HepG2 (cell line): ENCODE measurements around the gene PET100. TPM values are rescaled to one million over a fixed set of nuclear protein-coding genes. Genes with fewer than 3 reads are reported as not detected.
A peak's percentile ranks its signal among the peaks of the same experiment; 100 is the strongest.

Source experiments
- AHDC1 ChIP-seq: sonication (generic); formaldehyde crosslinking; IDR thresholded peaks from 2 replicates; pipeline ENCODE4 v1.5.1; 2020; ENCODE audit warnings: mild to moderate bottlenecking, missing genetic modification reagents, borderline replicate concordance
- ARID2 ChIP-seq: sonication (generic); formaldehyde crosslinking; IDR thresholded peaks from 2 replicates; pipeline ENCODE4 v1.8.1; 2022; ENCODE audit warnings: mild to moderate bottlenecking, missing genetic modification reagents, borderline replicate concordance
- GLMP ChIP-seq: sonication (generic); formaldehyde crosslinking; IDR thresholded peaks from 2 replicates; pipeline ENCODE4 v1.9.0; 2021; ENCODE audit warnings: missing genetic modification reagents, mild to moderate bottlenecking, borderline replicate concordance
- HHEX ChIP-seq: IDR thresholded peaks from 2 replicates; pipeline ENCODE4 v1.6.1; 2016; ENCODE audit warnings: control low read depth
- HNF4G ChIP-seq, 2 experiments: sonication (generic) in 1 of 2; formaldehyde crosslinking in 1 of 2; IDR thresholded peaks; 2 replicates each; pipeline versions ENCODE4 v1.4.0 to v1.6.1; 2011 to 2020; ENCODE audit warnings: borderline replicate concordance in 2 of 2, low read depth in 2 of 2, mild to moderate bottlenecking in 2 of 2, low read length in 1 of 2, missing genetic modification reagents in 1 of 2, moderate library complexity in 1 of 2
- KLF11 ChIP-seq: IDR thresholded peaks from 2 replicates; pipeline ENCODE4 v1.6.1; 2016; ENCODE audit warnings: missing compliant biosample characterization
- KLF12 ChIP-seq: sonication (generic); formaldehyde crosslinking; IDR thresholded peaks from 2 replicates; pipeline ENCODE4 v1.4.0; 2020; ENCODE audit warnings: missing genetic modification reagents, borderline replicate concordance
- NCOA2 ChIP-seq: sonication (generic); formaldehyde crosslinking; IDR thresholded peaks from 2 replicates; pipeline ENCODE4 v1.8.0; 2022; ENCODE audit warnings: inconsistent platforms
- PBX2 ChIP-seq: IDR thresholded peaks from 2 replicates; pipeline ENCODE4 v1.6.1; 2016; ENCODE audit warnings: control low read depth
- PCBP1 ChIP-seq: fragments of 200-400 bp; formaldehyde crosslinking; IDR thresholded peaks from 2 replicates; pipeline ENCODE4 v1.6.1; 2017; ENCODE audit warnings: mild to moderate bottlenecking, low read depth, low read length, borderline replicate concordance
- RARA ChIP-seq: IDR thresholded peaks from 2 replicates; pipeline ENCODE4 v1.6.1; 2016; ENCODE audit warnings: missing genetic modification reagents, missing compliant biosample characterization
- SNAPC5 ChIP-seq: sonication (generic); formaldehyde crosslinking; IDR thresholded peaks from 2 replicates; pipeline ENCODE4 v1.8.1; 2023; ENCODE audit warnings: mild to moderate bottlenecking, missing genetic modification reagents, borderline replicate concordance
- TGIF2 ChIP-seq: IDR thresholded peaks from 2 replicates; pipeline ENCODE4 v1.6.1; 2016; ENCODE audit warnings: control low read depth, missing compliant biosample characterization
- ZMAT3 ChIP-seq: sonication (generic); formaldehyde crosslinking; conservative IDR thresholded peaks from 2 replicates; pipeline ENCODE4 v1.7.0; 2021; ENCODE audit warnings: missing genetic modification reagents
- ZNF124 ChIP-seq: sonication (generic); formaldehyde crosslinking; IDR thresholded peaks from 2 replicates; pipeline ENCODE4 v1.4.0; 2020; ENCODE audit warnings: missing genetic modification reagents
- ZNF382 ChIP-seq: sonication (generic); formaldehyde crosslinking; IDR thresholded peaks from 2 replicates; pipeline ENCODE4 v1.5.0; 2020; ENCODE audit warnings: missing genetic modification reagents, mild to moderate bottlenecking, borderline replicate concordance
- ZNF598 ChIP-seq: sonication (generic); formaldehyde crosslinking; IDR thresholded peaks from 2 replicates; pipeline ENCODE4 v1.5.1; 2020; ENCODE audit warnings: mild to moderate bottlenecking, missing genetic modification reagents, borderline replicate concordance
- ZNF629 ChIP-seq: sonication (generic); formaldehyde crosslinking; conservative IDR thresholded peaks from 2 replicates; pipeline ENCODE4 v1.5.0; 2020; ENCODE audit warnings: missing genetic modification reagents
- ZNF674 ChIP-seq: sonication (generic); formaldehyde crosslinking; IDR thresholded peaks from 2 replicates; pipeline ENCODE4 v1.5.0; 2020; ENCODE audit warnings: low read depth, mild to moderate bottlenecking, missing genetic modification reagents
- ZSCAN21 ChIP-seq: sonication (generic); formaldehyde crosslinking; IDR thresholded peaks from 2 replicates; pipeline ENCODE4 v1.8.0; 2022; ENCODE audit warnings: mild to moderate bottlenecking, missing genetic modification reagents, moderate library complexity, borderline replicate concordance
- polyA plus RNA-seq, 8 experiments: library from polyadenylated mRNA; depleted of rRNA in 3 of 8; stranded (reverse) in 7 of 8; unstranded in 1 of 8; fragments of >200 nt; fragmentation: Illumina TruSeq in 4 of 8; extraction: Trizol in 4 of 8; gene quantifications; 2 replicates each; pipeline versions ENCODE4 v1.2.1 to v1.2.3, GENCODE V29; 2011 to 2016; ENCODE audit warnings: low read depth in 4 of 8, missing spikeins in 1 of 8, mixed read lengths in 1 of 8; ENCODE audit not compliant: insufficient read depth in 1 of 8
- total RNA-seq, 5 experiments: library from RNA; depleted of rRNA; stranded (reverse); fragments of >200 nt; fragmentation: Illumina TruSeq; extraction: Trizol; gene quantifications; 2 replicates each; pipeline ENCODE4 v1.2.3, GENCODE V29; 2016; ENCODE audit warnings: low read depth in 1 of 5
- TF ChIP-seq, protein P1 (sequence below): sonication (generic); formaldehyde crosslinking; IDR thresholded peaks from 2 replicates; pipeline ENCODE4 v1.4.0; 2020; ENCODE audit warnings: mild to moderate bottlenecking, missing genetic modification reagents

Gene PET100
- total and polyA plus RNA-seq, 2 of the 13 experiments (the other 11 are each of a cell fraction or from before 2014, with no cell fraction given): 22.3 to 66.5 TPM

DNA sequence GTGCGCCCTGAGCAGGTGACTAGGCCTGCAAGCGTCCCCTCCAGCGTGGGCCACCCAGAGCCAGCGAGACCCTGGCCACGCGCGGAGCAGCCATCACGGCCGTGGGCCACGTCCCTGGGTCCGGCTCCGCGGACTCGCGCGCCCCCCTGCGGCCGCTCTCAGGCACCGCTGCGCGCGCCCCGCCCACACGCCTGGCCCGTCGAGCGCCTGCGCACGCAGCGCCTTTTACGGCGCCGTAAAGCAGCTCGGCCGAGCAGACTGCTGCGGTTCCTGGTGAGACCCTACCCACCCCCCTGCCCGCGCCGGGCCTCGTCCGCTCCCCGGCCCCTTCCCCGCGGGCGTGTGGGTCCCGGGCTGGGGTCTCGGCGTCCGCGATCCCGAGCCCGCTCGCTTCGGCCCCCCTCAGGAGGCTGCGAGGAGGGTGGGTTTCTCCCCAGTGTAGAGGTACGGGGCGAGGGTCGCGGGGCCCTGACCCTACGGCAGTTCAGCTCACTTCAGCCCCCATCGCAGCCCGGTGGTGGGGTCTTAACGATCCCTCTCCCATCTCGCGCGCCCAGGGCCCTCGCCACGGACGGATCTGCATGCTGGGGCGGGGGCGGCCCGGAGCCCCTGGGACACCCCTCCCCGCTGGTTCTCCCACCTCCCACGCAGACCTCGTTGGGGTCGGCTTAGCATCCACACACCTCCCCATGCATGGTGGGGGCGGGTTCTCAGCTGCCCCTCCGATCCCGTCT is 51.2 kb downstream of the PET100 start, which contains the start of gene TRAPPC5 (continued):
- no peak for TF ChIP-seq AHDC1
- TF ChIP-seq ZSCAN21: peak; percentile 29; the same call in 1 of the 2 replicates
- TF ChIP-seq ZNF598 (CRISPR knock-in tag): no peak
- no peak; the same call in 1 of the 2 replicates for TF ChIP-seq ZNF629 (CRISPR knock-in tag)
- TF ChIP-seq PCBP1: no peak
- no peak; the same call in 1 of the 2 replicates for TF ChIP-seq NCOA2 (CRISPR knock-in tag)
- peak; percentile 88; the same call in 1 of the 2 replicates for TF ChIP-seq KLF12 (CRISPR knock-in tag)
- no peak for TF ChIP-seq KLF11 (CRISPR knock-in tag)
- TF ChIP-seq RARA (CRISPR knock-in tag): no peak
- TF ChIP-seq GLMP (CRISPR knock-in tag): no peak
- no peak for TF ChIP-seq ARID2 (CRISPR knock-in tag)
- no peak for TF ChIP-seq SNAPC5 (CRISPR knock-in tag)
- no peak for TF ChIP-seq ZMAT3
- no peak for TF ChIP-seq PBX2 (CRISPR knock-in tag)
- TF ChIP-seq ZNF674: 0 out of 2 replicates have a peak, but pooled peaks have one; percentile 65
- TF ChIP-seq HNF4G (IDR thresholded peaks at IDR 0.05; ENCODE audit: borderline replicate concordance, low read depth, low read length): no peak
- peak; percentile 61; the same call in 1 of the 2 replicates for TF ChIP-seq HNF4G (CRISPR knock-in tag; IDR thresholded peaks at IDR 0.05; ENCODE audit: borderline replicate concordance, low read depth)
- TF ChIP-seq, protein P1, sequence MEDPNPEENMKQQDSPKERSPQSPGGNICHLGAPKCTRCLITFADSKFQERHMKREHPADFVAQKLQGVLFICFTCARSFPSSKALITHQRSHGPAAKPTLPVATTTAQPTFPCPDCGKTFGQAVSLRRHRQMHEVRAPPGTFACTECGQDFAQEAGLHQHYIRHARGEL: no peak
- TF ChIP-seq ZNF124 (CRISPR knock-in tag): no peak
- no peak for TF ChIP-seq HHEX (CRISPR knock-in tag)
- TF ChIP-seq ZNF382 (CRISPR knock-in tag): no peak
- TF ChIP-seq TGIF2 (CRISPR knock-in tag): no peak
